Fibroblast of lung (primary cell): Measurements from ENCODE around the gene SPATA32.

ENCODE experiments used
- EZH2 ChIP-seq: IDR thresholded peaks from 2 replicates; pipeline ENCODE4 v1.5.1; 2012; ENCODE audit warnings: low read length, control low read depth, mild to moderate bottlenecking; ENCODE audit errors: missing control alignments
- TF ChIP-seq, protein P1 (sequence below), 2 donors: IDR thresholded peaks in 1 of 2; conservative IDR thresholded peaks in 1 of 2; 1 replicate in 1 of 2; 2 replicates in 1 of 2; pipeline ENCODE4 v1.5.1; 2011 to 2012; ENCODE audit warnings: low read length in 2 of 2, control low read depth in 1 of 2, inconsistent platforms in 1 of 2, low read depth in 1 of 2, mild to moderate bottlenecking in 1 of 2

DNA sequence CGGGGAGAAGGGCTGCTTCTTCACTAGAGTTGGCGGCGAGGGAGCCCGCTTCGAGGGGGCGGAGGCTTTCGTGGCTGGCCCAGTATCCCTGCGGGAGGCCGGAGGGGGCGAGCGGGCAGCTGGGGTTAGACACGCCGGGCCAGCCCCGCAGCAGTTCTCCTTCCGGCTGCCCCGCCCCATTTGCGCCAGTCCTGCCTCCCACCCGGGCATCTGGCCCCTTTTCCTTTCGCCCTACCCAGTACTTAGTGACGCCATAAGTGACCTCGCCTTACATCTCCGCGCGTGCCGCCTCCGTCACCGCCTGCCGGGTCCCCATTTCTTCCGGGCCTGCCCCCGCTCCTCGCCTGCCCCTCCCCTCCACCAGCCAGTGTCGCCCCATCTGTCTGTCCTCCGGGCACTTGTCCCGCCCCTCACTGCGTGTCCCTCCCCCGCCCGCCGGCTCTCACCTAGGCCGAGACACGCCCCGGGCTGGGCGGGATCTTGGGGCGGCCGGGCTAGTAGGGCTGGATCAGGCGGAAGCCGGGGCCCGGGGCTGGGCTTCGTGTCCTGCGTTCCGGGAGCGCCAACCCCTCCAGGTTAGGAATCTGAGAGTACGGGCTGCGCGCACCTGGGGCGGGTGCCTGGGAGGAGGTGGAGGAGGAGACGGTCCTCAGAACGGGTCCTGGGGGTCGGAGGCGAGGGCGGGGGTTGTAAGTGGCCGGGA is 14.3 kb downstream of the SPATA32 start:
- TF ChIP-seq, protein P1, sequence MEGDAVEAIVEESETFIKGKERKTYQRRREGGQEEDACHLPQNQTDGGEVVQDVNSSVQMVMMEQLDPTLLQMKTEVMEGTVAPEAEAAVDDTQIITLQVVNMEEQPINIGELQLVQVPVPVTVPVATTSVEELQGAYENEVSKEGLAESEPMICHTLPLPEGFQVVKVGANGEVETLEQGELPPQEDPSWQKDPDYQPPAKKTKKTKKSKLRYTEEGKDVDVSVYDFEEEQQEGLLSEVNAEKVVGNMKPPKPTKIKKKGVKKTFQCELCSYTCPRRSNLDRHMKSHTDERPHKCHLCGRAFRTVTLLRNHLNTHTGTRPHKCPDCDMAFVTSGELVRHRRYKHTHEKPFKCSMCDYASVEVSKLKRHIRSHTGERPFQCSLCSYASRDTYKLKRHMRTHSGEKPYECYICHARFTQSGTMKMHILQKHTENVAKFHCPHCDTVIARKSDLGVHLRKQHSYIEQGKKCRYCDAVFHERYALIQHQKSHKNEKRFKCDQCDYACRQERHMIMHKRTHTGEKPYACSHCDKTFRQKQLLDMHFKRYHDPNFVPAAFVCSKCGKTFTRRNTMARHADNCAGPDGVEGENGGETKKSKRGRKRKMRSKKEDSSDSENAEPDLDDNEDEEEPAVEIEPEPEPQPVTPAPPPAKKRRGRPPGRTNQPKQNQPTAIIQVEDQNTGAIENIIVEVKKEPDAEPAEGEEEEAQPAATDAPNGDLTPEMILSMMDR (conservative IDR thresholded peaks at IDR 0.05 in 1 of 2, IDR thresholded peaks at IDR 0.05 in 1 of 2; ENCODE audit: low read depth in 1 of 2, low read length in 2 of 2), result no peak
- no peak for TF ChIP-seq EZH2
